Panc1 (cell line): ENCODE results near the gene CAST.

Experiments
- CTCF ChIP-seq: fragments of 450-650 bp; IDR thresholded peaks from 2 replicates; pipeline ENCODE4 v1.5.1; 2017; ENCODE audit warnings: mild to moderate bottlenecking
- POLR2AphosphoS5 ChIP-seq: IDR thresholded peaks from 2 replicates; pipeline ENCODE4 v1.6.1; 2012; ENCODE audit warnings: mild to moderate bottlenecking, low read depth, low read length, moderate library complexity
- SIN3A ChIP-seq: IDR thresholded peaks from 2 replicates; pipeline ENCODE4 v1.6.1; 2012; ENCODE audit warnings: low read depth, mild to moderate bottlenecking, low read length, moderate library complexity, borderline replicate concordance; ENCODE audit not compliant: insufficient read depth
- TCF7L2 ChIP-seq: IDR thresholded peaks from 2 replicates; pipeline ENCODE4 v1.6.1; 2011; ENCODE audit warnings: mild to moderate bottlenecking, low read depth, low read length, inconsistent platforms

- TF ChIP-seq CTCF (no peak), POLR2AphosphoS5 (no peak), SIN3A (no peak), TCF7L2 (no peak)
Observed at GRCh38 chr5:96716007-96716406, 53.8 kb downstream of the CAST start.
